Esophagus (tissue), 2 donors: ENCODE data around the gene IMP3. TPM values are rescaled to one million over a fixed set of nuclear protein-coding genes. Genes with fewer than 3 reads are reported as not detected.
"Not testable (repeated sequence)": the region's sequence is repeated elsewhere in the genome, so short reads cannot be mapped to it uniquely, and the experiment has no call there.

ENCODE experiments used
- H3K27ac ChIP-seq, 2 donors: one replicate each; pipeline ENCODE4 v1.5.1; 2013; ENCODE audit warnings: low read depth in 2 of 2, mild to moderate bottlenecking in 2 of 2, inconsistent platforms in 1 of 2, low read length in 1 of 2, moderate library complexity in 1 of 2
- H3K27me3 ChIP-seq, 2 donors: one replicate each; pipeline ENCODE4 v1.6.1; 2013; ENCODE audit warnings: low read length in 2 of 2, control low read depth in 1 of 2, mild to moderate bottlenecking in 1 of 2; ENCODE audit not compliant: insufficient read depth in 2 of 2, control insufficient read depth in 1 of 2
- H3K36me3 ChIP-seq, 2 donors: one replicate each; pipeline ENCODE4 v1.6.1; 2013; ENCODE audit warnings: low read length in 1 of 2; ENCODE audit not compliant: control insufficient read depth in 2 of 2, insufficient read depth in 2 of 2
- H3K4me1 ChIP-seq, 2 donors: one replicate each; pipeline ENCODE4 v1.6.1; 2013; ENCODE audit warnings: low read length in 1 of 2; ENCODE audit not compliant: control insufficient read depth in 2 of 2, insufficient read depth in 2 of 2
- H3K4me3 ChIP-seq, 2 donors: one replicate each; pipeline ENCODE4 v1.5.1; 2013; ENCODE audit warnings: low read length in 2 of 2, mild to moderate bottlenecking in 2 of 2, low read depth in 1 of 2, moderate library complexity in 1 of 2
- H3K9me3 ChIP-seq, 2 donors: one replicate each; pipeline ENCODE4 v1.6.1; 2013; ENCODE audit warnings: mild to moderate bottlenecking in 2 of 2, low read depth in 1 of 2, low read length in 1 of 2, moderate library complexity in 1 of 2; ENCODE audit not compliant: control insufficient read depth in 2 of 2, insufficient read depth in 1 of 2
- WGBS, 2 donors: extraction: QIAGEN DNeasy Blood & Tissue Kit; methylation state at CpG; one replicate each; pipeline ENCODE4 v1.1.7; 2013; 5-methylcytosine and 5-hydroxymethylcytosine counted together
- polyA plus RNA-seq, 2 donors: library from polyadenylated mRNA; stranded (reverse); fragments of 200-250 nt; gene quantifications; one replicate each; pipeline ENCODE4 v1.2.3, GENCODE V29; 2013
- donor health status: healthy with polysubstance abuse.
- donor health status: Bipolar disorder and iron deficiency.

IMP3 gene
- polyA plus RNA-seq, 2 donors = 59.4 to 91.1 TPM

GRCh38 chr15:75682181-75683135, 42.4 kb upstream of the IMP3 start:
- 84 to 87% methylated on average over 34 to 40 of the region's 40 CpGs for WGBS, 2 donors
- H3K4me1 ChIP-seq = no peaks in the 10 kb centered on the region
- no peak overlapping the region for H3K4me3 ChIP-seq
- H3K27me3 ChIP-seq = no peaks in the 10 kb centered on the region
- H3K9me3 ChIP-seq = no peaks in the 10 kb centered on the region
- H3K36me3 ChIP-seq = no peaks in the 10 kb centered on the region
- no peak overlapping the region for H3K27ac ChIP-seq

- H3K9me3 ChIP-seq = no peaks in the 10 kb centered on the region
- H3K4me3 ChIP-seq = no peak overlapping the region
- no peaks in the 10 kb centered on the region for H3K4me1 ChIP-seq
- peaks cover 0 to 5% of the 10 kb centered on the region in 2 donors for H3K36me3 ChIP-seq
- H3K27ac ChIP-seq = no peak overlapping the region
- H3K27me3 ChIP-seq = no peaks in the 10 kb centered on the region
- 78 to 79% methylated on average over 11 of the region's 11 CpGs for WGBS, 2 donors
Measured at GRCh38 chr15:75680007-75680789, 40.2 kb upstream of the IMP3 start.

- not testable (repeated sequence) for H3K27me3 ChIP-seq, H3K4me3 ChIP-seq
- WGBS, 2 donors = 92% methylated on average over 6 of the region's 6 CpGs
Measured at GRCh38 chr15:75678324-75678690, 38.3 kb upstream of the IMP3 start.

DNA sequence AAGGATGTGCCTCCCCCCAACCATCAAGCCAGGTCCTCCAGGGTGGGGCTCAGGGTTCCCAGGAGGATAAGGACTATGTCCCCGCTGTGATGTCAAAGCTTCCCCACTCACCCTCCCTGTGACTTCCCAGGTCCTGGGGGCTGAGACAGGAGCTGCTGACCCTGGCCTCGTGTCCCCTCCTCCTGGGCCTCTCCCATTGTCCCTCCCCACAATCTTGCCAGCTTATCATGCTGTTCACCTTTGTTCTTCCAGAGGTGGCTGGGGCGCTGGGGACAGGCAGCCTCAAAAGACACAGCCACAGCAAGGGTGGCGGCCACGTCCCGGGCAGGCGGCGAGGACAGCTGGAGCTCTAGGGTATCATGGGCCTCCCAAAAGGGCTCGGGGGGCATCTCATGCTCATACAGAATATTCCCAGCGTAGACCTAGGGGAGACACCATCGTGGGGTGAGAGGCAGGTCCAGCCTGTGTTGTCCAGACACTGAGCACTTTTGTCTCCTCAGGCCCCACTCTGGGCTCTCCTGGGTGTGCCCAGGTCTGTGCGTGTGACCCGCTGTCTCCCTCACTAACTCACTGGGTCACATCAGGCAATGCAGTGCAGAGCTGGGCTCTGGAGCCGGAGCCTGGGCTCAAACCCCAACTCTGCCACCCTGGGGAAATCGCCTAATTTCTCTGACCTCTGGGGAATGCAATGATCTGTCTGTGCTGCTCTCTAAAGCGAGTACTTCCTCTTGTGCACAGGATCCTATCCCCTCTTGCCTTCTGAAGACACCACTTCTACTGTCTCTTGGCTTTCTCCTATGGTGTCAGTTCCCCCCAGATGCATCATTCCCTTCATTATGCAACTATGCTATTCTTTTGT, 37.7 kb upstream of the IMP3 start:
- no peaks in the 10 kb centered on the region for H3K27me3 ChIP-seq
- WGBS, 2 donors = 83 to 85% methylated on average over 16 of the region's 16 CpGs
- H3K9me3 ChIP-seq = no peaks in the 10 kb centered on the region
- H3K4me1 ChIP-seq = peaks cover 0 to 8% of the 10 kb centered on the region in 2 donors
- no peak overlapping the region for H3K4me3 ChIP-seq
- peaks cover 0 to 5% of the 10 kb centered on the region in 2 donors for H3K36me3 ChIP-seq
- H3K27ac ChIP-seq = no peak overlapping the region

More at GRCh38 chr15:75678324-75678690, 38.3 kb upstream of the IMP3 start:
- H3K9me3 ChIP-seq, H3K4me1 ChIP-seq, H3K27ac ChIP-seq, H3K36me3 ChIP-seq: not testable (repeated sequence)

DNA sequence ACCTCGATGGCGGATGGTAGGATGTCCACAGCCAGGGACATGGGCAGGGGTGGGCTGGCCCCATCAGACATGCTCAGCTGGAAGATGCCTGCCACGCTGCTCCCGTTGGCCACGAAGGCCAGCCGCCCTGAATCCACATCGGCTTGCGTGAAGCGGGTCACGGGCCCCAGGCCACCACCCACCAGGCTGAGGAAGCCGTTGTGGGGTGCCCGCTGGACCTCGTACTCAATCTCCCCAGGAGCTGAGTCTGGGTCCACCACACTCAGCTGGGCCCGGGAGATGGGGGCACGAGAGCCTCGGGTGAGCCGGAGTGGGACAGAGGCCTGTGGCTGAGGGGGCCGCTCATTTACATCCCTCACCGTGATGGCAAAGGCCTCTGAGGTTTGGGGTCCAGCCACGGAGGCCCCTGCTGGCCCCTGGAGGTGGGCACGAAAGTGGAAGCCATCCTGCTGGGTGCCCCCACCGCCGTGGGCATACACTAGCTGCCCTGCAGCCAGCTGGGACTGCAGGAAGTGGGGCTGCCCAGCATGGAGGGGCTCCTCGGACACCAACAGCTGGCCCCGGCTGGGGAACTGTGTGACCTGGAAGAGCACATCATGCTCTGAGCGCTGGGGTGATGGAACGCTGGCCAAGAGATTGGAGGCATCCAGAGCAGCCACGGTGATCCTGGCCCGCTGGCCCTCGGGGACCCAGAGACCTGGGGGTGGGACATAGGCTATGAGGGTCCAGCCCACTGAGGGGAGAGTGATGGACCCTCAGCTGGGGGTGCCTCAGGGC, 36.9 kb upstream of the IMP3 start:
- Histone ChIP-seq H3K9me3 (no peaks in the 10 kb centered on the region), H3K36me3 (peaks cover 0 to 5% of the 10 kb centered on the region in 2 donors), H3K27ac (no peak overlapping the region), H3K4me3 (no peak overlapping the region), H3K27me3 (no peaks in the 10 kb centered on the region), H3K4me1 (peaks cover 0 to 11% of the 10 kb centered on the region in 2 donors)
- WGBS, 2 donors = 85% methylated on average over 30 of the region's 30 CpGs

DNA sequence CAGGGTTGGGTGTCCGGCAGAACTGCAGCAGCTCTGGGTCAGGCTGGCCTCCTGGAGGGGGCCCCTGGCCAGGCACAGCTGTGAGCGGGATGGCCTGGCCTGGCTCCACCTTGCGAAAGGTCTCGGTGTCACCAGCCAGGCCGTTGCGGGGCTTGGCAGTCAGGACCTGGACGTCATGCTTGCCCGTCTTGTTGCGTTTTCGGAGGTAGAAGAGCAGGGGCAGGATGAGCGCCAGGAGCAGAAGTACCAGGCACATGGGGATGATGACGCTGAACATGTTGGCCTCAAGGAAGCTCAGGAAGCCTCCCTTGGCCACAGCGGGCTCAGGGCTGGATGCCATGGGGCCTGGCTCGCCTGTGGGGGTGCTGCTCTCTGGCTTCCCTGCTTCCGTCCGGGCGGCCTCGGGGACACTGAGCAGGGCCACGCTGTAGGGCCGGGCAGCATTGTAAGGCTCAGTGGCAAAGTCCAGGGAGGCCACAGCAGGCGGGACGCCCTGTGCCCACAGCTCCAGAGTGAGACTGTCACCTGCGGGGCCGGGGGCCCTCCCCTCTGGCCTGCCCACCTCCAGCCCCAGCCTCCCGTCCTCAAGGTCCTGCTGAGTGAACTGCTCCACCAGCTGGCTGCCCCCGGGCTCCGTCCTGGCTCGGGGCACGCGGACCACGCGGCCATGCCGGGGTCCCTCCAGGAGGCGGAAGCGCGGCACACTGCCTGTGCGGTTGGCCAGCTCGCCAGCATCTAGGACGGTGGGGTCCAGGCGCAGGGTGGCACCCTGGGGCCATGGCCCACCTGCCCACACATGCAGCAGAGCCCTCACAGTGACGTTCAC, 35.8 kb upstream of the IMP3 start:
- H3K27ac ChIP-seq = no peak overlapping the region
- H3K36me3 ChIP-seq = peaks cover 0 to 5% of the 10 kb centered on the region in 2 donors
- no peak overlapping the region for H3K4me3 ChIP-seq
- no peaks in the 10 kb centered on the region for H3K9me3 ChIP-seq
- WGBS, 2 donors = 89 to 91% methylated on average over 41 of the region's 41 CpGs
- peaks cover 0 to 14% of the 10 kb centered on the region in 2 donors for H3K4me1 ChIP-seq
- no peaks in the 10 kb centered on the region for H3K27me3 ChIP-seq

DNA sequence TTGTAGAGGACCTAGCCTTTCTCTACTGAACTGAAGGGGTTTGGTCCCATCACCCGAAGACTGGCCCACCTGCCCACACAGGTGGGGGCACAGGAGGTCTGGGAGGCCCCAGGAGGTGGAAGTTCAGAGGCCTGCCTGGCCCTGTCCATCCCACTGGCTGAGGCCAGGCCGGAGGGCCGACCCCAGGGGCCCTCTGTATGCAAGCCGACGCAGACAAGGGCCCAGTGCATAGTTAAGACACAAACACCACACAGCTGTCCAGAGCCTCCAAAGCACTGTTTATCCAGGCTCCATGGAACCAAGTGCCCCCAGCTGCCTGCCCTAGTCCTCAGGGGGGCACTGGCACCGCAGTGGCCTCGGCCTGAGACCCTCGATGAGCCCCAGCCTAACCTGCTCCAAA, 34.3 kb upstream of the IMP3 start:
- Histone ChIP-seq H3K4me3 (no peak overlapping the region), H3K4me1 (peaks cover 0 to 21% of the 10 kb centered on the region in 2 donors), H3K27me3 (no peaks in the 10 kb centered on the region), H3K9me3 (no peaks in the 10 kb centered on the region), H3K27ac (no peak overlapping the region), H3K36me3 (peaks cover 0 to 5% of the 10 kb centered on the region in 2 donors)
- 79 to 92% methylated on average over 8 of the region's 8 CpGs for WGBS, 2 donors

GRCh38 chr15:75673426-75674235, 33.6 kb upstream of the IMP3 start:
- WGBS, 2 donors = 67 to 74% methylated on average over 10 of the region's 10 CpGs
- Histone ChIP-seq H3K4me3 (no peak overlapping the region), H3K9me3 (no peaks in the 10 kb centered on the region), H3K36me3 (peaks cover 0 to 5% of the 10 kb centered on the region in 2 donors), H3K4me1 (peaks cover 0 to 22% of the 10 kb centered on the region in 2 donors), H3K27ac (peak overlapping the region; percentile 45 to 48), H3K27me3 (no peaks in the 10 kb centered on the region)
